RWPE2 (cell line): ENCODE data around the gene UBE2E2.

Source experiments
- ATAC-seq: fragments of 200-7000 bp; cut with Tn5 transposase; 3 replicates; pipeline ENCODE4 v1.9.1; 2021; ENCODE audit warnings: low read depth
- DNase-seq: peaks from one replicate; pipeline ENCODE4 v3.0.0-alpha.2; 2020; ENCODE audit warnings: low spot score
- H3K27ac ChIP-seq: fragments of 450-650 bp; 2 replicates; pipeline ENCODE4 v1.5.1; 2017; ENCODE audit warnings: mild to moderate bottlenecking; ENCODE audit not compliant: poor library complexity, severe bottlenecking
- H3K27me3 ChIP-seq: fragments of 250-450 bp; sonication (Bioruptor Pico); 2 replicates; pipeline ENCODE4 v1.5.1; 2021; ENCODE audit warnings: mild to moderate bottlenecking, moderate library complexity; ENCODE audit not compliant: insufficient read depth, poor library complexity, severe bottlenecking
- H3K36me3 ChIP-seq: fragments of 250-450 bp; sonication (Bioruptor Pico); 2 replicates; pipeline ENCODE4 v1.5.1; 2020; ENCODE audit warnings: low read depth, mild to moderate bottlenecking, moderate library complexity
- H3K4me1 ChIP-seq: fragments of 250-450 bp; sonication (Bioruptor Pico); 2 replicates; pipeline ENCODE4 v1.5.1; 2021; ENCODE audit warnings: mild to moderate bottlenecking, moderate library complexity; ENCODE audit not compliant: insufficient read depth, poor library complexity, severe bottlenecking
- H3K4me3 ChIP-seq: fragments of 250-450 bp; sonication (Bioruptor Pico); 2 replicates; pipeline ENCODE4 v1.5.1; 2021; ENCODE audit warnings: mild to moderate bottlenecking, moderate library complexity; ENCODE audit not compliant: severe bottlenecking
- H3K9me3 ChIP-seq: fragments of 250-450 bp; sonication (Bioruptor Pico); 2 replicates; pipeline ENCODE4 v1.5.1; 2021; ENCODE audit warnings: mild to moderate bottlenecking, moderate library complexity; ENCODE audit not compliant: severe bottlenecking
- TF ChIP-seq, protein P1 (sequence below): fragments of 450-650 bp; IDR thresholded peaks from one replicate; pipeline ENCODE4 v1.5.1; 2017; ENCODE audit warnings: mild to moderate bottlenecking, moderate library complexity; ENCODE audit not compliant: poor library complexity, severe bottlenecking

The UBE2E2 gene

DNA sequence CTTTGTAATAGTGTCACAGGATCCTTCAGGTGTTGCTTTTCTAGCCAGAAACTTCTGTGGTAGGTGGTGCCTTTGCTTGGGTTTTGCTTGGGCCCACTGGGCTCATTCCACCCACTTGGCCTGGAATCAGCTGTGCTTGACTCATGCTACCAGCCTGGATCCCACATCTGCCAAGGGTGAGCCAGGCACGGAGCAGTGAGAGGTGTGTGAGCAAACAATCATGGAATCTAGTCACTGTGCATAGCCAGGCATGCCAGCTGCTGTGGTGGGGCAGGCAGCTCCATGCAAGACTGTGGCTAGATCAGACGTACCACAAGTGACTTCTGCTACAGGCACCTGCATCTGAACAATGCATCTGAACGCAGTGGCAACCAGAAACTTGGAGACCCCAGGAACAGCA is 275.9 kb downstream of the UBE2E2 start:
- no peaks in the 10 kb centered on the region for H3K9me3 ChIP-seq
- no peaks in the 10 kb centered on the region for H3K36me3 ChIP-seq
- no peak for DNase-seq
- H3K27me3 ChIP-seq: no peaks in the 10 kb centered on the region
- ATAC-seq: no peak
- no peaks in the 10 kb centered on the region for H3K4me1 ChIP-seq
- H3K27ac ChIP-seq: no peak overlapping the region
- TF ChIP-seq, protein P1, sequence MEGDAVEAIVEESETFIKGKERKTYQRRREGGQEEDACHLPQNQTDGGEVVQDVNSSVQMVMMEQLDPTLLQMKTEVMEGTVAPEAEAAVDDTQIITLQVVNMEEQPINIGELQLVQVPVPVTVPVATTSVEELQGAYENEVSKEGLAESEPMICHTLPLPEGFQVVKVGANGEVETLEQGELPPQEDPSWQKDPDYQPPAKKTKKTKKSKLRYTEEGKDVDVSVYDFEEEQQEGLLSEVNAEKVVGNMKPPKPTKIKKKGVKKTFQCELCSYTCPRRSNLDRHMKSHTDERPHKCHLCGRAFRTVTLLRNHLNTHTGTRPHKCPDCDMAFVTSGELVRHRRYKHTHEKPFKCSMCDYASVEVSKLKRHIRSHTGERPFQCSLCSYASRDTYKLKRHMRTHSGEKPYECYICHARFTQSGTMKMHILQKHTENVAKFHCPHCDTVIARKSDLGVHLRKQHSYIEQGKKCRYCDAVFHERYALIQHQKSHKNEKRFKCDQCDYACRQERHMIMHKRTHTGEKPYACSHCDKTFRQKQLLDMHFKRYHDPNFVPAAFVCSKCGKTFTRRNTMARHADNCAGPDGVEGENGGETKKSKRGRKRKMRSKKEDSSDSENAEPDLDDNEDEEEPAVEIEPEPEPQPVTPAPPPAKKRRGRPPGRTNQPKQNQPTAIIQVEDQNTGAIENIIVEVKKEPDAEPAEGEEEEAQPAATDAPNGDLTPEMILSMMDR: no peak
- H3K4me3 ChIP-seq: no peak overlapping the region

DNA sequence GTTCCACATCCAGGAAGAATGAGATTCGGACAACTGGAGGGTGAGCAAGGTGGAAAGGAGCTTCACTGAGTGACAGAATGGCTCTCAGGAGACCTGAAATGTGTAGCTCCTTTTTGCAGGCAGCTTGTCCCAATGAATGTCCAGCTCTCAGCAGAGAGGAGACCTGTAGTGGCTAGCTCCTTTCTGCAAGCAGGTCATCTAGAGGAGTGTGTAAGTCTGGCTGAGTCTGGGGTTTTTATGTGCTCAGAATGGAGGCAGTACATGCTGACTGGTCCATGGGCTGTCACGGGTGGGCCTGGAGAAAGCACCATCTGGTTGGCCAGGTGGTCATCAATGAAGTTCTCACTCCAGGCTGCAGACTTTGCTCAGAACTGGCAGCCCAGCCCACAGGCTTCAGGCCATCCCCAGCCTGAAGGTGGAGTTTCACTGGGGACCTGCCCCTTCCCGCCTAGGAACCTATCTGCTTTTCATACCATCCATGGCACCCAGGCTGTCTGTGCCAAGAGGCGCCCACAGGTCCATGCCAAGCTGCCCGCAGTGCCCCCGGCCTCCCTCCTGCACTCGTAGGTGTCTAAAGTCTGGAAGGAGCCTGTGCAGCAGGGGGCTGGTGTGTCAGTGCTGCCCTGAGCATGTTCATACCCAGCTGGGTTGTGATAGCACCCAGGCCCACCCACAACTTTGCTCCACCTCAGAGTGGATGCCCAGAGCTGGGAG is 276.6 kb downstream of the UBE2E2 start:
- no peaks in the 10 kb centered on the region for H3K36me3 ChIP-seq
- no peak overlapping the region for H3K4me3 ChIP-seq
- TF ChIP-seq, protein P1: no peak
- H3K27ac ChIP-seq: no peak overlapping the region
- no peaks in the 10 kb centered on the region for H3K4me1 ChIP-seq
- no peak; the same call in 2 of the 3 replicates for ATAC-seq
- DNase-seq: no peak
- no peaks in the 10 kb centered on the region for H3K9me3 ChIP-seq
- no peaks in the 10 kb centered on the region for H3K27me3 ChIP-seq

GRCh38 chr3:23480329-23480714 is 277.2 kb downstream of the UBE2E2 start:
- Histone ChIP-seq H3K27ac (no peak overlapping the region), H3K36me3 (no peaks in the 10 kb centered on the region), H3K4me1 (no peaks in the 10 kb centered on the region), H3K9me3 (no peaks in the 10 kb centered on the region), H3K27me3 (no peaks in the 10 kb centered on the region), H3K4me3 (no peak overlapping the region)
- TF ChIP-seq, protein P1: no peak
- no peak for DNase-seq
- no peak for ATAC-seq

- Histone ChIP-seq H3K9me3 (peaks cover 2% of the 10 kb centered on the region), H3K4me3 (no peak overlapping the region), H3K36me3 (no peaks in the 10 kb centered on the region), H3K4me1 (no peaks in the 10 kb centered on the region), H3K27ac (no peak overlapping the region), H3K27me3 (no peaks in the 10 kb centered on the region)
- DNase-seq: no peak
- TF ChIP-seq, protein P1: no peak
- no peak for ATAC-seq
These were observed 278.0 kb downstream of the UBE2E2 start for GRCh38 chr3:23481011-23481615.
